Stromal cell of bone marrow (primary cell): ENCODE measurements around the gene CCSER1.
"Not testable (repeated sequence)": the region's sequence is repeated elsewhere in the genome, so short reads cannot be mapped to it uniquely, and the experiment has no call there.

Source experiments
- DNase-seq: peaks from one replicate; pipeline ENCODE4 v3.0.0-alpha.2; 2012; ENCODE audit warnings: low read depth

CCSER1 gene

DNA sequence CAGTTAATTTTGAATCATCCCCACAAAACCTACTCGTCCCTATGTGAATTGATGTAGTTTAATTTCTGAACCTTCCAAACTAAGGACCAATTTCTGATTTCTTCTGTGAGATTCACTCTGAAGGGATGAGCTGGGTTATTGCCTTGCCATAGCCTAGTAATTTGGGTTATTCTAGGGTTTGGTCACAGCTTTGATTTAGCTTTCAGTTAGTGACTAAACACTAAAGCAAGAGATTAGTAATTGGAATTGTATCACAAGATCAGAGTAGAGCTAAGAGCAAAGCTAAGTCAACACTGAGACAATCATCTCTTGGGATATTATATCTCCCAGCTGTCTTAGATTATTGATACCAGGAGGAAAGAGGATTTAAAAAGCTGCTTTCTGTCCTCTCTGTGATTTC lies 588.0 kb downstream of the CCSER1 start:
- no peak for DNase-seq

DNA sequence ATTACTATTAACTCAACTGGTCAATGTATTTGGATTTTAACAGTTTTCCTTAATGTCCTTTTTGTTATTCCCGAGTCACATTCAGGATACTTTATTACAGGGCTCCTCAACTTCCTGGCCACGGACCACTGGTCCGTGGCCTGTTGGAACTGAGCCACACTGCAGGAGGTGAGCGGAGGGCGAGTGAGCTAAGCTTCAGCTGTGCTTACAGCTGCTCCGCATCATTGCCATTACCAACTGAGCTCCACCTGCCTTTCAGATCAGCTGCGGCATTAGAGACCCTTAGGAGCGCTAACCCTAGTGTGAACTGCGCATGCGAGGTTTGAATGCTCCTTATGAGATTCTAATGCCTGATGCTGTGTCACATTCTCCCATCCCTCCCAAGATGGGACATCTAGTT lies 591.7 kb downstream of the CCSER1 start:
- DNase-seq, result no peak

- DNase-seq, result no peak
Measured at GRCh38 chr4:90727938-90728337, 600.7 kb downstream of the CCSER1 start.

GRCh38 chr4:90730752-90731151 lies 603.6 kb downstream of the CCSER1 start:
- DNase-seq, result no peak

- no peak for DNase-seq
Measured at GRCh38 chr4:90733211-90733610, 606.0 kb downstream of the CCSER1 start.

GRCh38 chr4:90745176-90745575 lies 618.0 kb downstream of the CCSER1 start:
- no peak for DNase-seq

DNA sequence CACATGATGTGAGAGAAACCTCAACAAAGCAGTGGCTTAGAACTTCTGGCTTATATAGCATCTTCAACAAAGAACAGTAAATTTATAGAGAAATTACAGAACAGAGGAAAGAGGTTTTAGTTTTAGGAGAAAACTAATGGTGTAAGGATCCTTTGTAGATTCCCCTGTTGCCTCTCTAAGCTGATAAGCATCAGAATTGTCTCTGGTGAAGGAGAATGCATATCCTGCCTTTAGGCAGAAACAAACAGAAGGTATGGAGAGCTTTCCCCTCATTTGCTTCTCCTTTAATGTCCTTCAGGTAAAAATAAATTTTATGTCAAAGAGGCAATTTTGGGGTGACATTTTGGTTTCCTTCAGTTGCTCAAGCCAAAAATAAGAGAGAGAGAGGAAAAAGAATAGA lies 625.9 kb downstream of the CCSER1 start:
- no peak for DNase-seq

- no peak for DNase-seq
Measured at GRCh38 chr4:90757534-90758060, 630.4 kb downstream of the CCSER1 start.

GRCh38 chr4:90760059-90760458 lies 632.9 kb downstream of the CCSER1 start:
- no peak for DNase-seq

- DNase-seq, result no peak
Measured at GRCh38 chr4:90766837-90767236, 639.6 kb downstream of the CCSER1 start.

DNA sequence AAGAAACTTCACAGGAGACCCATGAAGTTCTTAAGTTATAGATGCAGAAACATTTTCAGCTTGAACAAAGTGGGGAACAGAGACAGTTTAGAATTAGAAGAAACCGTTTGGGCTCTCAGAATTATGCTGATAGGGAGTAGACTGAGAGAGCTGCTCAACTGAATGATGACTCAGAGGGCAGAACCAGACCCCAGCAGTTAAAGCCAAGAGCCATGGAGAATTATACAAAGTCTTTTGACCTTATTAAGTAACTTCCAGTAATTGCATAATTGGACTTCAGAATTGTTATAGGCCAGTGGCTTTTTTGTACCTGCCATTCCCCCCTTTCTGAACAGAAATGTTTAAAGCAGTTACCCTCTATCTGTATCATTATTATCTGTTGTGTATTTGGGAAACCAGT lies 642.1 kb downstream of the CCSER1 start:
- no peak for DNase-seq

- DNase-seq, result no peak
Measured at GRCh38 chr4:90780193-90780592, 653.0 kb downstream of the CCSER1 start.

- no peak for DNase-seq
Measured at GRCh38 chr4:90786602-90787001, 659.4 kb downstream of the CCSER1 start.

DNA sequence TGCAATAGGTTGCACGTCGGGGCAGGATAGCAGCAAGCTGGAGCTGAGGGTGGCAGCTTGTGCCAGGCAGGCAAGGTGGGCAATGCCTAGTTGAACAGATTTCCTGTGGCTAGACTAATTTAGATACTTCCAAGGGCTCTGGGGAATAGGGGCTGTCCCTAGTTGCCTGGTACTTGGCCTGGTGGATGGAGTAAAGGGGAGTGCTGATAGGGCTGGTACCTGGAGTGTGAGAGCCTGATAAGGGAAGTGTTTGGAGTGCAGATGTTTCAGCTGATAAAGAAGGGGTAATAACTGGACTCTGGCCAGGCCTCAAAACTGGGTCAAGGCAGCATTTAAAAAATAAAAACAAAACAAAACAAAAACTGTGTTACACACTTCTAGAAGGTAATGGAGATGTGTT lies 665.5 kb downstream of the CCSER1 start:
- DNase-seq, result no peak

GRCh38 chr4:90798948-90799347 lies 671.8 kb downstream of the CCSER1 start:
- DNase-seq, result no peak

DNA sequence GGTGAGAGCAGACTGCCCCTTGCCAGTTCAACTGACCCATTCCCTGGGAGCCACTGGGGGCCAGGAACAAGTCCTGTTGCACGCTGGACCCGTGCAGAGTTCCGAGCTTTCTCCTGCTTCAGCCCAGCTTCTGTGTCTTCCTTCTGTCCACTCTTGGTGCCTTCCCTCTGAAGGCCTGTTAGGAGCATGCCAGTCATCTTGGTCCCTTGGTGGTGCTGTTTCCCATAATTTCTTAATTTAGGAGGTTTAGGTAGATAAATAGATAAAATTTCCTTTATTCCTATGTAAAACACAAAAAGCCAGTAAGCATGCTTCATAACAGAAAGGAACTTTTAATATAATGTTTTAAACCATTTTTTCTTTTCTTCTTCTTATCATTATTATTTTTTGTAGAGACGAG lies 672.7 kb downstream of the CCSER1 start:
- no peak for DNase-seq

GRCh38 chr4:90815569-90815968 lies 688.4 kb downstream of the CCSER1 start:
- DNase-seq, result no peak

DNA sequence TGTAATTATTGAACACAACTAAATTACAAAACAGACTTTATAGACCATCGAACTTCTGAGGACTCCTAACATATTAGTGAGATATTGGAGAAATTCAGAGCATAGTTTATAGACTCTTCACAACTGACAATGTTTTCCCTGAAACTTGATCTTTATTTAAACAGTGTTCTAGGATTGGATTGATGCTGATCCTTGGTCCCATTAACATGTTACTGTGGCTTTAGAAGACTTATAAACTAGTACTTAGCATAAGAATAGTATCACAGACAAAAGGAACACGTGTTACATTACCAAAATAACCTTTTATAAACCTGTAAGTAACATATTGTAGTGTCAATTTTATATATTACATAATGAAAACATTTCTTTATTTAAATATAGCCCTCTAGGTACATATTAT lies 689.6 kb downstream of the CCSER1 start:
- no peak for DNase-seq

DNA sequence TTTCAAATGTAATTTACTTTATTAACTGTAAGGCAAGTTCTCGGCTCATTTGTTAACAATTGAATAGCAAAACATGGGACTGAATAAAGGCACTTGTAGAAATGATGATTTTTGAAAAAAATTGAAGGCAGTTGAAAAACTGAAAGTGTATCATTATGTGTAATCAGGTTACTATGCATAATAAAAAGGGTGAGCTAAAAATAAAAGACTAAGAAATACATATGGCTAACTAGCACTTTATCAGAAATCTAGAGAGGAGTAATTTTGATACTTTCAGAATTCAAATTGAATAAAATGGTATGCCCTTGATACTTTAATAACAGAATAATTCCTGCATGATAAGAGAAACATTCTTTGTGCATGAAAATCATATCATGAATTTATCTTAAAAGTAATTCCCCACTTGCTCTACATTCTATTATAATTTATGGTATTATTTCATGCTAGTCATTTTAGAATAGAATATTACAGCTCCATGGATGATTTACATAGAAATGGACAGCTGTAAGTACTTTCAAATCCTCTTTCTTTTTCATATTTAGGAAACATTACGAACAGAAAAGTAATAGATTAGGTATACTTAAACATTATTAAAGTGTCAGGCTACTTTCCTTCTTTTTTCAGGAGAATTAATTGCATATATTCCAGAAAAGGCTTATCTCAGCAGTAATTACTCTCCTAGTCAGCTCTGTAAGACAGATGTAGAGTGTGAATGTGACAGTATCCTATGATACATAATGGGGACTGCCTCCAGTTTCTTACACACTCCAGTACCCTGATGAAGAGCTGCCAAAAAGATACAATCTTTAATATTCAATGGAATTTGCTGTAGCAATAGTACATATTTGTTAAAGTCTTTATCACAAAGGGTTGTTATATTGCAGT lies 697.3 kb downstream of the CCSER1 start:
- DNase-seq, result no peak

- no peak for DNase-seq
Measured at GRCh38 chr4:90825849-90826248, 698.7 kb downstream of the CCSER1 start.

GRCh38 chr4:90833706-90834105 lies 706.5 kb downstream of the CCSER1 start:
- DNase-seq, result no peak

- no peak for DNase-seq
Measured at GRCh38 chr4:90837241-90837640, 710.0 kb downstream of the CCSER1 start.

- not testable (repeated sequence) for DNase-seq
Measured at GRCh38 chr4:90838859-90839258, 711.7 kb downstream of the CCSER1 start.

DNA sequence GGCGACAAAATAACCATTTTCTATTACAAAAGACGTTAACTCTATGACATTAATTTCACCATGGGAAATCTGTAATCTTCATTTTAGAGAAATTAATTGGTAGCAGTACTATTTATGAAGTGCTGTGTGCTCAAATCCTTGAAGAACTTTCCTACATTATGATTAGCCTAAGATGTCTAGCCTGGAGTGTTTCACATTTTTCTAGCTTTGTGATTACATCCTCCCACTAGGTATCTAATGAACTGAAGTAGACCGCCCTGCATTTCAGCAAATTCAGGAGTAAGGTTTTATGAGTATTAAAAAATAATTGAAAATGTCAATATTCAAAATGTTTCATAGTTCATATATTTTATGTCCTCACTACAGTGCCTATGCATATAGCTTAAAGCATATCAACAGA lies 713.1 kb downstream of the CCSER1 start:
- DNase-seq, result no peak
